OCI-LY7 (cell line): ENCODE results near the gene FAM193A.

ENCODE experiments used
- EZH2phosphoT487 ChIP-seq: fragments of 200-600 bp; sonication (generic); IDR thresholded peaks from 2 replicates; pipeline ENCODE4 v1.6.1; 2018; ENCODE audit warnings: low read depth, borderline replicate concordance, mild to moderate bottlenecking, mixed run types, antibody characterized with exemption, low read length, moderate library complexity, mixed read lengths
- TF ChIP-seq, protein P1 (sequence below): fragments of 200-600 bp; sonication (generic); conservative IDR thresholded peaks from 2 replicates; pipeline ENCODE4 v1.5.1; 2014; ENCODE audit warnings: mild to moderate bottlenecking, antibody characterized with exemption, low read length, moderate library complexity, mixed read lengths

DNA sequence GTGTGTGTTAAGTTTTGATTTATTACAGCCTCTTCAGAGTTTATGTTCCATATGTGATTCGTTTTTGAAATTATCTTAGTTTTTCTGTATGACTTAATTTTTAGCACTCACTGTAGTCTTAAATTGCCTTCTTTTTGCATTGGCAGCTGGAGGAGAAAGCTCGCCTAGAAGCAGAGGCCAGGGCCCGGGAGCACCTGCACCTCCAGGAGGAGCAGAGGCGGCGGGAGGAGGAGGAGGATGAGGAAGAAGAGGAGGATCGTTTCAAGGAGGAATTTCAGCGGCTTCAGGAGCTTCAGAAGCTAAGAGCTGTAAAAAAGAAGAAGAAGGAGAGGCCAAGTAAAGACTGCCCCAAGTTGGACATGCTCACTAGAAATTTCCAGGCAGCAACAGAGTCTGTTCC, 163.1 kb downstream of the FAM193A start:
- TF ChIP-seq, protein P1, sequence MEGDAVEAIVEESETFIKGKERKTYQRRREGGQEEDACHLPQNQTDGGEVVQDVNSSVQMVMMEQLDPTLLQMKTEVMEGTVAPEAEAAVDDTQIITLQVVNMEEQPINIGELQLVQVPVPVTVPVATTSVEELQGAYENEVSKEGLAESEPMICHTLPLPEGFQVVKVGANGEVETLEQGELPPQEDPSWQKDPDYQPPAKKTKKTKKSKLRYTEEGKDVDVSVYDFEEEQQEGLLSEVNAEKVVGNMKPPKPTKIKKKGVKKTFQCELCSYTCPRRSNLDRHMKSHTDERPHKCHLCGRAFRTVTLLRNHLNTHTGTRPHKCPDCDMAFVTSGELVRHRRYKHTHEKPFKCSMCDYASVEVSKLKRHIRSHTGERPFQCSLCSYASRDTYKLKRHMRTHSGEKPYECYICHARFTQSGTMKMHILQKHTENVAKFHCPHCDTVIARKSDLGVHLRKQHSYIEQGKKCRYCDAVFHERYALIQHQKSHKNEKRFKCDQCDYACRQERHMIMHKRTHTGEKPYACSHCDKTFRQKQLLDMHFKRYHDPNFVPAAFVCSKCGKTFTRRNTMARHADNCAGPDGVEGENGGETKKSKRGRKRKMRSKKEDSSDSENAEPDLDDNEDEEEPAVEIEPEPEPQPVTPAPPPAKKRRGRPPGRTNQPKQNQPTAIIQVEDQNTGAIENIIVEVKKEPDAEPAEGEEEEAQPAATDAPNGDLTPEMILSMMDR = no peak
- TF ChIP-seq EZH2phosphoT487 = no peak
